Endothelial cell of umbilical vein (primary cell): ENCODE results near the gene ARHGAP15. TPM values are rescaled to one million over a fixed set of nuclear protein-coding genes. Genes with fewer than 3 reads are reported as not detected.

ENCODE experiments used
- BruUV-seq: library from RNA; stranded (reverse); fragments of 400-500 nt; replicated peaks from 2 replicates; lab custom pipeline; 2021; lab: Mats Ljungman, UMichigan
- CTCF ChIA-PET: fragments of 300-600, 350-600 bp; sonication (Branson Sonifier 250); formaldehyde crosslinking; loops from one replicate; lab custom pipeline; 2021; ENCODE audit warnings: antibody characterized with exemption, inconsistent platforms; lab: Charles Lee
- POLR2A ChIA-PET: fragments of 300-600, 350-600 bp; sonication (Branson Sonifier 250); formaldehyde crosslinking; loops from one replicate; lab custom pipeline; 2021; ENCODE audit warnings: antibody characterized with exemption, inconsistent platforms; lab: Charles Lee
- DNase-seq: peaks from one replicate; pipeline ENCODE4 v3.0.0-alpha.2; 2011; ENCODE audit warnings: low read depth, low spot score
- FAIRE-seq: peaks from 2 replicates; lab custom pipeline; 2011; peaks lifted over from hg19 to GRCh38; lab: Jason Lieb, UNC
- H2AFZ ChIP-seq: 2 replicates; pipeline ENCODE4 v1.6.0; 2012; ENCODE audit warnings: low read depth, low read length, control low read depth, inconsistent platforms
- H3K27ac ChIP-seq: 2 replicates; pipeline ENCODE4 v1.5.1; 2011; ENCODE audit warnings: low read depth, mild to moderate bottlenecking, control low read depth, low read length, moderate library complexity; ENCODE audit not compliant: insufficient read depth
- H3K27me3 ChIP-seq, 2 experiments: 2 replicates each; pipeline versions ENCODE4 v1.6.0 to v1.6.1; 2011; ENCODE audit warnings: low read length in 2 of 2, mixed read lengths in 1 of 2; ENCODE audit not compliant: control insufficient read depth in 2 of 2, insufficient read depth in 2 of 2
- H3K36me3 ChIP-seq, 2 experiments: 2 replicates in 1 of 2; 3 replicates in 1 of 2; pipeline ENCODE4 v1.5.1; 2011; ENCODE audit warnings: low read length in 2 of 2, mild to moderate bottlenecking in 1 of 2, moderate library complexity in 1 of 2; ENCODE audit not compliant: control insufficient read depth in 2 of 2, insufficient read depth in 2 of 2; ENCODE audit errors: extremely low read depth in 1 of 2
- H3K4me1 ChIP-seq: 3 replicates; pipeline ENCODE4 v1.5.1; 2011; ENCODE audit warnings: mild to moderate bottlenecking, low read length; ENCODE audit not compliant: control insufficient read depth, insufficient read depth; ENCODE audit errors: extremely low read depth
- H3K4me2 ChIP-seq: 2 replicates; pipeline ENCODE4 v1.6.1; 2011; ENCODE audit warnings: low read length, control low read depth, mixed read lengths; ENCODE audit not compliant: insufficient read depth
- H3K4me3 ChIP-seq, 3 experiments: fragments of 200-600 bp in 1 of 3; sonication (generic), shearing (Covaris generic) in 1 of 3; replicated peaks in 1 of 3; 2 replicates each; pipeline ENCODE4 v1.5.1; 2011 to 2016; ENCODE audit warnings: control low read depth in 3 of 3, low read length in 3 of 3, mild to moderate bottlenecking in 2 of 3, inconsistent platforms in 1 of 3, low read depth in 1 of 3, moderate library complexity in 1 of 3; ENCODE audit not compliant: insufficient read depth in 1 of 3
- H3K79me2 ChIP-seq: 2 replicates; pipeline ENCODE4 v1.6.0; 2012; ENCODE audit warnings: low read length, inconsistent platforms; ENCODE audit not compliant: control insufficient read depth, insufficient read depth
- H3K9ac ChIP-seq: replicated peaks from 2 replicates; pipeline ENCODE3; 2011; ENCODE audit warnings: low read length, control low read depth; ENCODE audit not compliant: insufficient read depth; ENCODE audit errors: extremely low read depth
- H3K9me1 ChIP-seq: replicated peaks from 3 replicates; pipeline ENCODE4 v1.6.0; 2011; ENCODE audit warnings: mild to moderate bottlenecking, low read length; ENCODE audit not compliant: control insufficient read depth, insufficient read depth; ENCODE audit errors: extremely low read depth
- H3K9me3 ChIP-seq: replicated peaks from 2 replicates; pipeline ENCODE4 v1.5.1; 2012; ENCODE audit warnings: low read length, inconsistent platforms; ENCODE audit not compliant: control insufficient read depth, insufficient read depth
- H4K20me1 ChIP-seq: replicated peaks from 2 replicates; pipeline ENCODE3; 2011; ENCODE audit warnings: mild to moderate bottlenecking, low read length; ENCODE audit not compliant: control insufficient read depth, insufficient read depth; ENCODE audit errors: extremely low read depth
- CTCF ChIP-seq, 2 donors: IDR thresholded peaks; 1 replicate in 1 of 2; 2 replicates in 1 of 2; pipeline ENCODE4 v1.5.1; 2011; ENCODE audit warnings: low read length in 2 of 2, mild to moderate bottlenecking in 2 of 2, moderate library complexity in 2 of 2, control low read depth in 1 of 2, inconsistent platforms in 1 of 2, low read depth in 1 of 2; ENCODE audit not compliant: insufficient read depth in 1 of 2; ENCODE audit errors: extremely low read depth in 1 of 2
- EZH2 ChIP-seq: IDR thresholded peaks from 2 replicates; pipeline ENCODE4 v1.6.1; 2012; ENCODE audit warnings: borderline replicate concordance, low read depth, mild to moderate bottlenecking, moderate library complexity, low read length, inconsistent platforms; ENCODE audit not compliant: severe bottlenecking
- FOS ChIP-seq: IDR thresholded peaks from 2 replicates; pipeline ENCODE4 v1.6.1; 2011; ENCODE audit warnings: mild to moderate bottlenecking, low read length, moderate library complexity, borderline replicate concordance; ENCODE audit not compliant: insufficient read depth
- GATA2 ChIP-seq: IDR thresholded peaks from 2 replicates; pipeline ENCODE4 v1.7.0; 2011; ENCODE audit warnings: low read depth, mild to moderate bottlenecking, moderate library complexity, mixed read lengths, low read length; ENCODE audit not compliant: insufficient read length, insufficient read depth
- JUN ChIP-seq: IDR thresholded peaks from 2 replicates; pipeline ENCODE4 v1.6.1; 2011; ENCODE audit warnings: borderline replicate concordance, low read depth; ENCODE audit not compliant: insufficient read length, insufficient read depth
- MYC ChIP-seq: IDR thresholded peaks from one replicate; pipeline ENCODE4 v1.6.1; 2011; ENCODE audit warnings: mild to moderate bottlenecking, low read depth, low read length
- POLR2A ChIP-seq: IDR thresholded peaks from 2 replicates; pipeline ENCODE4 v1.6.1; 2012; ENCODE audit warnings: low read depth, mild to moderate bottlenecking, control low read depth, low read length
- POLR2AphosphoS5 ChIP-seq: IDR thresholded peaks from 2 replicates; pipeline ENCODE4 v1.6.1; 2012; ENCODE audit warnings: low read depth, mild to moderate bottlenecking, control low read depth, low read length, moderate library complexity; ENCODE audit not compliant: insufficient read depth
- dilution Hi-C: fragments of 300-500 bp; cut with MboI; formaldehyde crosslinking; loops from one replicate; pipeline ENCODE4 v1.15.0; 2019; ENCODE audit warnings: low sequenced_read_pairs; ENCODE audit not compliant: extremely low pct_ligation_motif_present
- intact Hi-C: fragments of 100-400 bp; cut with micrococcal nuclease; formaldehyde crosslinking; loops from one replicate; pipeline ENCODE4 v1.10.0; 2022
- polyA plus RNA-seq, 4 experiments: library from polyadenylated mRNA; depleted of rRNA in 3 of 4; stranded (reverse) in 3 of 4; unstranded in 1 of 4; fragments of >200 nt; gene quantifications; 2 replicates each; pipeline versions ENCODE4 v1.2.1 to v1.2.3, GENCODE V29; 2011 to 2012; ENCODE audit warnings: missing spikeins in 1 of 4
- total RNA-seq: library from RNA; stranded (reverse); gene quantifications from 2 replicates; pipeline ENCODE4 v1.2.3, GENCODE V29; 2021
- TF ChIP-seq, protein P1 (sequence below): IDR thresholded peaks from 2 replicates; pipeline ENCODE4 v1.6.1; 2011; ENCODE audit not compliant: insufficient read depth, insufficient read length

Gene ARHGAP15
- total and polyA plus RNA-seq, 2 donors (not counting 3 experiments of a cell fraction or from before 2014, with no cell fraction given) = not detected

DNA sequence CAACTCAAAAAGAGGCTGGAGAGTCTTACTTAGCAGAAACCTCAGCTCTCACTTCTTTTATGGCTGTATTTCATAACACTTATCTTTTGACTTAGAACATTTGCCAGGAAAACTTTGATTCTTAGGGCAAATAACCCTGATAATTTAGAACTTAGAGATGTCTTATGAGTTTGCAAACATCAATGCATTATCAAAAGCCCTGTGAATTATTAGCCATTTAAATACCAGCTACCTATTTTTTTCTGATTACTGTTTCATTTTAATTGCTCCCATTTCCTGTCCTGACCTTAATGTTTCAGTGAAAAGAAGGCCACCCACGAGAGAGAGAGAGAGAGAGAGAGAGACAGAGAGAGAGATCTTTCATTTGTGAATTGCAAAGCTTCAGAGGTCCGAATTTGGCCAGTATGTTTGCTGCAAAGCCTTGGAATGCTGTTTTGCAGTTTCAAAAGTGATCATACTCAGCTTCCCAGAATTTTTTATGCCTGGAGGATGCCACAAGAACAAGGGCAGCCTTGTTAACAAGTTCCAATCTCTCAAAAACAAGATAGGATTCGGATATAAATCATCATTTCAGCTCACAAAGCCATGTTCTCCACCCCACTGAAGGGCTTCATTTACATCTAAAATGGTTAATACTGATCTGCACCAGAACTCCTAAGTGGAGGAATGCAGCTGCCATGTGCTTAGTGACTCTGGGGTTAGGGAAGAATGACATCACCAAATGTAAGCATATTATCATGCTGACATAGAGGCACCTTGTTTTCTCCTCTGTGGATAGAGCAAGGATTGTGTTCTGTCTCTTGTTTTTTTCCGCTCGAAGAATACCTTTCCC lies 478.2 kb downstream of the ARHGAP15 start:
- H2AFZ ChIP-seq = no peak overlapping the region
- dilution Hi-C loops = no loop called here
- no peaks in the 10 kb centered on the region for H3K36me3 ChIP-seq
- DNase-seq = no peak
- no peaks in the 10 kb centered on the region for H4K20me1 ChIP-seq
- intact Hi-C loops = no loop called here
- BruUV-seq = no TSS peak
- no peaks in the 10 kb centered on the region for H3K27me3 ChIP-seq
- H3K79me2 ChIP-seq = no peaks in the 10 kb centered on the region
- TF ChIP-seq POLR2AphosphoS5 (no peak), MYC (no peak), EZH2 (no peak), JUN (no peak), GATA2 (no peak), POLR2A (no peak), FOS (no peak), CTCF (IDR thresholded peaks at IDR 0.05; ENCODE audit: extremely low read depth in 1 of 2, insufficient read depth in 1 of 2, low read depth in 1 of 2, low read length in 2 of 2) (no peak)
- TF ChIP-seq, protein P1, sequence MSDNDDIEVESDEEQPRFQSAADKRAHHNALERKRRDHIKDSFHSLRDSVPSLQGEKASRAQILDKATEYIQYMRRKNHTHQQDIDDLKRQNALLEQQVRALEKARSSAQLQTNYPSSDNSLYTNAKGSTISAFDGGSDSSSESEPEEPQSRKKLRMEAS = no peak
- no peaks in the 10 kb centered on the region for H3K9me1 ChIP-seq
- no peak overlapping the region for H3K27ac ChIP-seq
- H3K9ac ChIP-seq = no peak overlapping the region
- ChIA-PET CTCF (no interaction called here), POLR2A (interaction anchor here (0.6 kb wide), 2 partner anchors 45 to 1969 kb away, joined by 3 to 4 read pairs; no protein-coding TSS in a partner anchor)
- no peak overlapping the region for H3K4me3 ChIP-seq
- no peaks in the 10 kb centered on the region for H3K9me3 ChIP-seq
- no peak overlapping the region for H3K4me2 ChIP-seq
- no peak for FAIRE-seq
- no peaks in the 10 kb centered on the region for H3K4me1 ChIP-seq
